ENCODE measurements around the gene ZMYND10.
"Not testable (repeated sequence)": the region's sequence is repeated elsewhere in the genome, so short reads cannot be mapped to it uniquely, and the experiment has no call there.

ZMYND10 gene

DNA sequence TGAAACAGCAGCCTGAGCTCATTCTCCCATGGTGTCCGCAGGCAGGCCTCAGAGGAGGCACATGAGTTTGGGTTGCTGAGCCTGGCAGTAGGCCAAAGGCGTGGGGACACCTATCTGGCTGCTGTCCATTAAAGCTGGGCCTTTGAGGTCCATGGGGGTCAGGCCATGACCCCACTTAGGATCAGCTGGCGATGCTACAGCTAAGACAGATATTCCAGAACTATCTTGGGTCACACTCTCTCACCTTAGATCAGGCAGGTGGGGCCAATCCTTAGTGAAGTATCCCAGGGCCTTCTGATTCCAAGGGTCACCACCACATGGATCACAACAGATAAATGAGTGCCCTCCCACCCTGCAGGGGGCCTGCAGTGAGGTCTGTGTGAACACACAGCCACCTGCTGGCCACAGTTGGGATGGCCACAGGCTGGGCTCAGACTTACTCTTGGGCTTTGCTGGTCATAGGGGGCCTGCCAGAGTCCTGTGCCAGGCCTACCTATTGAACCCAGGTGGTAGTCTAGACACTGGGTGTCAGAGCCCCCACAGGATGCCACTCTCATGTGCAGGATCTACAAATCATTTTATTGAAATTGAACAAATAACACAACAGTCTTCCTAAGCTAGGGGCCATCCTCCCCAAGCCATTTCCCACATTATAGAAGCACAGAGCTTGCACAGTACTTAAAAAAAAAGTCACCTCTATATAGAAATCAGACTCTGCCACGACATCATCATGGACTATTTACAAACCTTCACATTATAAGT is 21.0 kb downstream of the ZMYND10 start:
- peak; percentile 33 to 61 for DNase-seq

DNA sequence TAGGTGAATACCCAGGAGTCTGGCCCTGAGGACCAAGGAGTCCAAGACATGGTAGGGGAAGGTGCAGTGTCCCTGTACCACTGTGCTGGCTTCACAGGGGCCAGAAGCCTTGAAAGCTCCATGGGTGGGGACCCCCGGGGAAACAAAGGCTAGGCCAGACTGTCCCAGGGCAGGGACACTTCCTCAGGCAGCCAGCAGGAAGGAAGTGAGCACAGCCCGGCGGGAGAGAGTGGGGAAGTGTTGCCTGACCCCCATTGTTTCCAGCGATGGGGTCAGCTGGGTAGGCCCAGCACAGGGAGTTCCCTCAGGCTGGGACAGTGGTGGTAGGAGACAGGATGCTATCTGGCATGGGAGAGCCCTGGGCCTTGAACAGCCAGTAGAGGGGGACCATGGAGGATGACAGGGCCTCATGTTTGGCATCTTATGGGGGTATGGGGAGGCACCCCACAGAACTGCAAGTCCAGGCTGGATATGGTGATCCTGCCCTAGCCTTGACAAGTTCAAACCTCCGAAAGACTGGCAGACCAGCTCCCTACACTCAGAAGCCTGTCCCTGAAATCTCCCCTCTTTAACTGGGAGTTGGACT is 21.8 kb downstream of the ZMYND10 start:
- no peak for DNase-seq

DNA sequence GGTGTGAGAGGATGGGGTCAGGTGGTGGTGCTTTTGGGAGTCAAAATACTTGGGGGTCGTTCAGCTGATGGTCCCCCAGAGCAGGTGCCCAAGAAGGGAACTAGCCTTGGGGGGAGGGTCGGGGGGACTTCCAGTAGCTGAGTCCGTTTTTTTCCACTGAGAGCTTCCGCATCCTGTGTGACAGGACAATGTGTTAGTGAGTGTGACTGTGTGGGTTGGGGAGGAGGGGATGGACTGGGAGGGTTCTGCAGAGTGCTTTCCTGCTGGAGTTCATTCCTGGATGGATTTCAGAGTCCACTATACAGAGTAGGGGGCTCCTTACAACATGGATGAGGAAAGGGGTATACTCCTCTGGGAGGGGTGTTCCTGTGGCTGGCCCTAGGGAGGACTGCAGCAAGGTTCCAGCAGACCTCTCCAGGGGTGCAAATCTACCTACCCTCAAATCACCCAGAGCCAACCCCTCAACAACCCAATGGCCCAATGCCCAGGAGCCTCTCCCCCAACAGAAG is 22.4 kb downstream of the ZMYND10 start:
- no peak for DNase-seq

DNA sequence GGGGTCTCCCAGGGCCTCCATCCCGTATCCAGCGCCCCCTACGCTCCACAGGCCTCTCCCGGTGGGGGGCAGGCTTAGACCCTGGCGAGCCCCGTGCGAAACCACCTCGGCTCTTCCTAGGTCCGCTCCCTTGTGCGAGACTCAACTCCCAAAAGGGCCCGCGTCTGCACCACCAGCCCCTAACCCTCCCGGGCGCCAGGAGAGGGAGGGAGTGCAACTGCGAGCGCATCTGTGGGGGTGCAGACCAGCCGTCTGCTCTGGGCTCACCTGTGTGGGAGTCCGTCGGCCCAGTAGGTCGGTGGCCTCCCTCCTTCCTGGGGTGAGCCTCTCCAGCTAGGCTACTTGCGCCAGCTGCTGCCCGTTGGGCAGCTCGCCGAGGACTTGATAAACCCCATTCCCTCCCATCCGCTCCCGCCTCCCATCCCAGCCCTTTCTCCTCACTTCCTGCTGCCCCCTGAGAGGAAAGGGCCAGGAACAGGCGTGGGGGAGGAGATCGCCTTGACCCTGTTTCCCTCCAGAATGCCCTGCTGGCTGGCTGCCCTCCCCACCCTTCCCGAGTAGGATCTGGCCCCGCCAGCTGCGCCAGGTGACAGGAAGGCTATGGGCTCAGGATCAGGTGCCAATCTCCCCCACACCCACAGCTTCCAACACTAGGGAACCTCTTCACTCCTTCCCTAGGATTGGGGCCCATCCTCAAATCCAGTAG is 23.0 kb downstream of the ZMYND10 start, which contains the start of gene HYAL2:
TSS of gene HYAL2 (minus strand) at position 360 of the 706 bp plus-strand sequence. CDS start 2,256 bp downstream, outside the sequence.
- no peak for DNase-seq

DNA sequence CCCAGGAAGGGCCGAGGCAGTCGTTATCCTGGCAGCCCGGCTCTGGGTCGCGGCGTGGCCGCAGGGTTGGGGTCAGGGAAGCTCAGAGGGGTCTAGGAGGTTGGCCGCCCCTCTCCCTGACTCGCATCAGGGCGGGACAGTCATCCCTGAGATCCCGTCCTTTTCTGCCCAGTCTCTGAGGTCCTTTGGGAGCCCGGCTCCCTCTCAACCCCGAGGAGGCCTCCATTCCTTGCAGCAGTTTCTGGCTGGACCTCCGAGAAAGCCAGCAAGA is 23.5 kb downstream of the ZMYND10 start:
- no peak for DNase-seq

DNA sequence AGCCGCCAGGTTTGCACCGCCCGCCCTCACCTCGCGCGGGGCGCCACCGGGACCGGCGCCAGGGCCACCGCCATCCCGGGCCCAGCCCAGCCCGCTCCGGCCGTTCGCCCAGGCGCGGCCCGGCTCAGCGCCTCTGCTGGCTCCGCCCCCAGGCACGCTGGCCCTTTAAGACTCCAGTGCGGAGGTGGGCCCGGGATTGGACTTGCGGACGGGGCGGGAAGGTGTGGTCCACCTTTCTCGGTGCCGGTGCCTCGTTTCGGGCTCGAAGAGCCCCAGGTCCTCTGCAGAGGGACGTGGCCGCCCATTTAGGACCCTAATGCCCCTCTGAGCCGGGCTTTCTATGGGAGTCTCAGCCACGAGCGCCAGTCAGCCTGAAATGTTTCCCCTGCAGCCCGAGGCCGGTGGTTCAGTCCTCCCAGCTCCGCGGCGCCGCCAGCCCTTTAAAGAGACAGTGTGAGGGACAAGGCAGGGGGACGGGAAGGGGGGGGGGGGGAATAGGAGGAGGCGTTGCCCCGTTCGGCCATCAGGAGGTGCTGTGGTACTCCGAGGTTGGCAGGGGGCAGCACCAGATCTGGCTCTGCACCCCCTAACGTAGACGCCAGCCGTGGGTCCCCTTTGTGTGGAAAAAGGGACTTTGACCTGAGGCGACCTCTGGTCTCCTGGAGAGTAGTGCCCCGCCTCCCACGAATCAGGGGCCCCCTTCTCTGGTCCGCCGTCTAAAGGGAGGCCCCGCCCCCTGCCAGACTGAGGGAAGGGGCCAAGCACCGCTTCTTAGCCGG is 24.0 kb downstream of the ZMYND10 start:
- DNase-seq: no peak

DNA sequence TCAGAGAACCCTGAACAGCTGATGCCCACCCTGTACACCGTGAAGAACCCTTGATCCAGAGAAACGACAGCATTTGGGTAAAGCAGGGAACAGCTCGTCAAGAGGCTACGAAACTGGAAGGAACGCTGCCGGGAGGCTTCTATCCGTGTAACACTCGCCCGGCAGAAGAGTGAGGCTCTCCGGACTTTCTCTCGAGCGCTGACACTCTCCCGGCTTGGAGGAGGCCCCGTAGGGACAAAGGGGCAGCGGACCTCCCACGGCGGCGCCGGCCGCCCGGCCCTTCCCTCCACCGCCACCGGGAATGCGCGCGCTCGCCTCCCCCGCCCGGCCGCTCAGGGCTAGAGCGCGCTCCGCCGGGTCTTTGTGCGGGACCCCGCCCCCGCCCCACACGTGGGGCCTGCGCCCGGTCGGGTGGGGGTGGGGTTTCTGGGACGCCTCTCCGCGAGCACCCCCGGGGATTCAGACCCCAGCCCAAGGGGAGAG is 24.6 kb downstream of the ZMYND10 start:
- no peak for DNase-seq

DNA sequence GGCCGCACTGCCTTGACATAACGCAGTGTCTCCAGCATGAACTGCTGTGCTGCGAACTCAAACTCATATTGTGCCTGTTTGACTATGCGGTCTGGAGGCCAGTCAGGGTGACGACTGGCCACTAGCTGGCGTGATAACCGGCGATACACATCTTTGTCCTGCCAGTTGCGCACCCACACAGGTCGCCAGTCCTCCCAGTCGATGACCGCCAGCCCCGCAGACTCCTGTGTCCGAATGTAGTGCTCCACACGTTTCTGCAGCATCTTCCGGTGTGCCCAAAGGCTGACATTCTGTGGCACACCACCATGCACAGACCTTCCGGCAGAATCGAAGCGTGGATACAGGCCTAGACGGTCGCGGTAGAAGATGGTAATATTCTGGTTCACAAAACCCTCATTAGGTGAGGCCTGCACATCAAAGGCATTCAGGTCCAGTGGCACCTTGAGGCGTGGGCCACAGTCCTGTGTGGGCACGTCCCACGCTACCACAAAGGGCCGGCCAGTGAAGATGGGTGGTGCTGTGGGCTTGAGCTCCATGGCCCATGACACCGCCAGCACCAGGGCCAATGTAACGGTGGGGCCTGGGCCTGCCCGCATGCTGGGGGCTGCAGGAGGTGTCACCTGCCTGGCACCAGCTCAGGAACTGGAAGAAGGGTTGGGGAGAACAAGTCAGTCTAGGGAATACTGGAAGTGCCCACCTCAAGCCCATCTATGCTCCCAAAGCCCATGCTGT is 25.5 kb downstream of the ZMYND10 start:
- no peak for DNase-seq

DNA sequence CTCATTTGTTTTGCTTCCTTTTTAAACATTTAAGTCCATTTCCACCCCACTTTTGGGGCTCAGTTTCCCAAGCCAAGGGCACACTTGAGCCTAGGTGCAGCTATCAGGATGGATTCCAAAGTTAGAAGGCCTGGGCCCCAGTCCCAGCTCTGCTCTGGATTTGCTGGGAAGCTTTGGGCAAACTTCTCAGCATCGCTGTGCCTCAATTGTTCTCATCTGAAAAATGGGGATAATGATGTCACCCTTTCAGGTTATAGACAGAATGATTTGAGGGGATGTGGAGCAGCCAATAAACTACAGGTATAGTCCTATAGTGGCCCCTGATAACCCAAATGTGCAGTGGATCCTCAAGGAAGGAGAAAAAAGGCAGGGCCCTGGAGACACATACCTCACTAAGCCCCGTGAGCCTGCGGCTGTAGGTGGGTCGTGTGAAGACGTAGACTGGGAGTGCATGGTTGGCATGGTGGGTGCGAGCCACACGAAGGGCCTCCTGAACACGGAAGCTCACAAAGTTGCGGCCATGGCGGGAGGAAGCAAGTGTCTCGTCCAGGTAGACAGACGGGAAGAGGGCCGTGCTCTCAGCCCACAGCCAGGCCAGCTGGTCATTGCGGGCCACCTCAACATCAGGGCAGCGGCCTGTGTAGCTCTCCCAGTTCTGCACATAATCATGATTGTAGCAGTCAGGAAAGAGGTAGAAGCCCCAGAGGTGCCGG is 26.2 kb downstream of the ZMYND10 start:
- DNase-seq: no peak

DNA sequence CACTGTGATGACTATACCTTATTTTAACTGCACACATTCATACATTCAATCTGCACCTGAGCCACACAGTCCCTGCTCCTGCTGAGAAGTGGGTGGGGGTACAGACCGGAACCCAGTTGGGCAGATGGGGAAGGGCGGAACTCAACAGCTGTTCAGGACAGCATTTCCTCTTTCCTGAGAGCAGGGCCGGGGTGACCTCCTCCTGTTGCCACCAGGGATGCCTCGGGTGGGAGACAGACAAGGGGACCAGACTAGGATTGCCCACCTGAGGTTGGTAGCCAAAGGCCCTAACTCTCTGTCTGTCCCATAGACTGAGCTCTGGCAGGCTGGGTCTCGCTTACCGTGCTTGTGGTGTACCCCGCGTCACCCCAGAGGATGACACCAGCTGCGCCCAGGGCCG is 26.9 kb downstream of the ZMYND10 start:
- DNase-seq: no peak

DNA sequence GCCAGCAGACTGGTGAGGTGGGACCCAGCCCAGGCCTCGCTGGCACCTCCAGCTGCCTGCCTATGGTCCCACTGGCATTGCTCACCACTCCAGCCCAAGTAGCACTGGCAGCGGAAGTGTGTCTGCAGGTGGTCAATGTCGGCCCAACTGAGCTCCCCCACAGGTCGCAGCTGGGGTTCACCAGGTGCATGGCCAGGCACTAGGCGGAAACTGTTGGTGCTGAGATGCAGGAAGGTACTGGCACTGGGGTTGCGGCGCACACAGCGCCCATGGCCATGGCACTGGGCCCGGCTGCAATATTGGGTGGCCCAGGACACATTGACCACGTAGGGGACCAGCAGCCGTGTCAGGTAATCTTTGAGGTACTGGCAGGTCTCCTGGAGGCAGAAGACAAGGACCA is 27.4 kb downstream of the ZMYND10 start:
- no peak for DNase-seq

DNA sequence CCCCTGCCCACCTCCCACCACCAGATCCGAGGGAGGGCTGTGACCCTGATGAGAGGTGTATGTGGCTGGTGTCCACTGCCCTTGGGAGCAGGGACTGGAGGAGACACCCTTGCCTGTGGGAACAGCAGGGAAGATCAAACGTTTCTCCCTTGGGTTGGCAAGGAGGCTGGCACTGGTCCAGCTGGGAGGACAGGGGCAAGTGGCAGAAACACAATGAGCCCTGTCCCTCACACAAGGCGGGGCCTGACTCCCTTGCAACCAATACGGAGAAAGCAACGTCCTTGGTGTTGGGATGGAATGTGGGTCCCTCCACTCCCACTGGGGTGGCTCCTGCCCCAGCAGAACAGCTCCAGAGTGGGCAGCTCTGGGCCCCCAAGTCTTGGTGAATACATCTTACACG is 28.2 kb downstream of the ZMYND10 start:
- DNase-seq: no peak

DNA sequence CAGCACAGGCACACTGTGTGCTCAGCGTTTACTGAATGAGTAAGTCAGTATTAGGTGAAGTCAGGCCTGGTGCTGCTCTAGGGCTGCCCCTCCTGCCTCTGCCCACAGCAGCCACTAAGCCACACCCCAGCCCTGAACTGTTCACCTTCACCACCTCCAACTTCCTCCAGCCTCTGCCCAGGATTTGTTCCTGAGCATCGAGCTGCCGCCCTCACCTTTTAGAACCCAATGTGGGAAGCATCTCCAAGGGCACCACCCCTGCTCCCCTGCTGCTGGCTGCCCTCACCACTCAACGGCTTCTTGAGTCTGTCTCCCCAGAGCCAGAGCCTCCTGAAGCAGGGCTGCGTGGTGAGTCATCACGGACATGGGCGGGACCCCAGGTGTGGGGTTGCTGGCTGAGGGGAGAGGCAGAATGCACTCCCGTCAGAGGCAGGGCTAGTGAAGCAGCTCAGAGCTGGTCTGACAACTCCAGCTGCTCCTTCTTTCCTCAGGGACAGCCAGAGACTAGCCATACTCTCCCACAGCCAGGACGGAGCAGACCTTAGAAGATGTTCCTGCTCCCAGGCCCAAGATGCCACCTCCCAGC is 28.8 kb downstream of the ZMYND10 start:
- no peak for DNase-seq

DNA sequence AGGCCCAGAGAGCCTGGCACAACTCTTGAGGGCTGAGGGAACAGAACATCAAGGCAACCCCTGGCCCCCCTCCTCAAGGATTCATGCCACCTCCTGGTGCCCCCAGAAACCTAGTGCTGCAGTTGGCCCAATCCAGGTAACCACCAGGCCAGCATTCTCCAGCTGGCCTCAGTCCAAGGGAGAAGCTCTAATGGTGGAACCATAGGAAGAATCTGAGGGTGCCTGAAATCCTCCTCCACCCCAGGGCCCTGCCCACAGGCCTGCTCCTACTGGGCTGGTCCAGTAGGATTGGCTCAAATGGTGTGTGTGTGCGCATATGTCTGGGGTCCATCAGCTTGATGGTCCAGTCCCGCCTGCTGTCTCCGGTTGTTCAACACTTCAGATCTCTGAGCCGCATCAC is 30.7 kb downstream of the ZMYND10 start:
- DNase-seq: no peak

DNA sequence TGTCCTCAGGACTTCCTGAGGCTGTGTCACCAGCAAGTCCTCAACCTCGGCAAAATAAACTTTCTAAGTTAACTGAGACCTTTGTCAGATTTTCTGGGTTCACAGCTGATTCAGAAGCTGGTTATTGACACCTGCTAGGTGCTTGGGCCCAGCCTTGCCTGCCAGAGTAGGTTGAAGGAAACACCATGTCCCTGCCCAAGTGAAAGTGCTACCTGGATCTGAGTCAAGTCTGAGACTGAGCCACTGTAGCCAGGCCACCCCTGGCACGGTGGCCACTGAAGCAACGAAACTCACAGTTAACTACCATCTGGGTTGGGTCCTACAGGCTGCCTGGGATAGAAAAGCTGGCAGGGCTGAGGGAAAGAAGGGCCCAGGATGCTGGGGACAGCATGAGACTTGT is 31.2 kb downstream of the ZMYND10 start:
- DNase-seq: no peak

DNA sequence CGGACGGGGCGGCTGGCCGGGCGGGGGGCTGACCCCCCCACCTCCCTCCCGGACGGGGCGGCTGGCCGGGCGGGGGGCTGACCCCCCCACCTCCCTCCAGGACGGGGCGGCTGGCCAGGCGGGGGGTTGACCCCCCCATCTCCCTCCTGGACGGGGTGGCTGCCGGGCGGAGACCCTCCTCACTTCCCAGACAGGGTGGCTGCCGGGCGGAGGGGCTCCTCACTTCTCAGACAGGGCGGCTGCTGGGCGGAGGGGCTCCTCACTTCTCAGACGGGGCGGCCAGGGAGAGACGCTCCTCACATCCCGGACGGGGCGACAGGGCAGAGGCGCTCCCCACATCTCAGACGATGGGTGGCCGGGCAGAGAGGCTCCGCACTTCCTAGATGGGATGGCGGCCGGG is 33.5 kb downstream of the ZMYND10 start:
- not testable (repeated sequence) for DNase-seq

DNA sequence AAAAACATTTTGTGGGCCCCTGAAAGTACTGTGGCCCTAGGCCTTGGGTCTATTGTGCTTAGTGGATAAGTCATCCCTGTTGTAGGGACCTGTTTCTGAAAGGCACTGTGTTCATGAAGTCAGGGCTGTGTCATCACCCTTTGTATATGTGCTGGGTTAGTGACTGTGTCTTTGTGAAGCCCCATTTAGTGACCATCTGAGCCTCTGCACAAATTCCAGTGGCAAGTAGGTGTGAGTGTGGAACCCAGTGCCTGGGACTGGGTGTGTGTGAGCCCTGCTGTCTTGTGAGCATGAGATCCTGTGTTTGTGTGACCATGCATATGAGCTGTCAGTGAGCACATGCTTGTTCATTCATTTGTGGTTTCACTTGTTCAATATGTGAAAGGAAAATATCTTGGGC is 40.9 kb downstream of the ZMYND10 start:
- DNase-seq: no peak

DNA sequence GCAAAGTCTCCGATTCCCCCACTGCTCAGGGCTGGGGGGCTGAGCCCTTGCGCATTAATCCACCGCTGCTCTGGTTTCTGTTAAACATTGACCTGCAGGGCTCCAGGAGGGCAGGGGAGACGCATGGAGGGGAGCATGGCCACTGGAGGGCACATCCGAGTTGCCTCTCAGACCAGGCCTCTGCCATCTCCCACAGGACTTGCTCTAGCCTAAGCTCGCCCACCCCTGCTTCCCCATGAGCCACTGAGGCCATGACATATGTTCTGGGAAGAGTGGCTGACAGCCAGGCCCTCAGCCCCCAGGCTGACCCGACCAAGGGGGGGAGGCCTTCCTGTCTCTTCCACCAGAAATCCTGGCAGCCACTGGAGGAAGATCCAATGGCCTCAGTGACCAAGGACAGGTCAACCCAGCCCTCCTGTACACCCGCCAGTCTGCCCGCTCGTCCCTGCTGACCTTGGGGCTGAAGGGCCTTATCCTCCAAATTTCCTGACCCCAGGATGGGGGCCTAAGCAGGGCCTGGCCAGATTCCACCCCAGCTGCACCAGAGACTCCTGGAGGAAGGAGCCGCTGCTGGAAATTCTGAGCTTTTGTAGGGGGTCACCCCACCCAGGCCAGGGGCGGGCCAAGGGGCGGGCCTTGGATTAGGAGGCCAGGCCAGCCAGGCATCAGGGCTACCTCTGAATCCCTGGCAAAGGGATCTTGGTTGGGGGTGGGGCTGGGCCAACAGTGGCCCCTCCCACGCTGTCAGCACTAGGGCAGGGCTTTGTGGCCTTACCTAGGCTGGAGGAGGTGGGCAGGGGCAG is 42.3 kb downstream of the ZMYND10 start, which contains the start of gene HYAL1:
TSS of gene HYAL1 (minus strand) at position 562 of the 803 bp plus-strand sequence. CDS start 618 bp downstream, outside the sequence.
- DNase-seq: no peak

DNA sequence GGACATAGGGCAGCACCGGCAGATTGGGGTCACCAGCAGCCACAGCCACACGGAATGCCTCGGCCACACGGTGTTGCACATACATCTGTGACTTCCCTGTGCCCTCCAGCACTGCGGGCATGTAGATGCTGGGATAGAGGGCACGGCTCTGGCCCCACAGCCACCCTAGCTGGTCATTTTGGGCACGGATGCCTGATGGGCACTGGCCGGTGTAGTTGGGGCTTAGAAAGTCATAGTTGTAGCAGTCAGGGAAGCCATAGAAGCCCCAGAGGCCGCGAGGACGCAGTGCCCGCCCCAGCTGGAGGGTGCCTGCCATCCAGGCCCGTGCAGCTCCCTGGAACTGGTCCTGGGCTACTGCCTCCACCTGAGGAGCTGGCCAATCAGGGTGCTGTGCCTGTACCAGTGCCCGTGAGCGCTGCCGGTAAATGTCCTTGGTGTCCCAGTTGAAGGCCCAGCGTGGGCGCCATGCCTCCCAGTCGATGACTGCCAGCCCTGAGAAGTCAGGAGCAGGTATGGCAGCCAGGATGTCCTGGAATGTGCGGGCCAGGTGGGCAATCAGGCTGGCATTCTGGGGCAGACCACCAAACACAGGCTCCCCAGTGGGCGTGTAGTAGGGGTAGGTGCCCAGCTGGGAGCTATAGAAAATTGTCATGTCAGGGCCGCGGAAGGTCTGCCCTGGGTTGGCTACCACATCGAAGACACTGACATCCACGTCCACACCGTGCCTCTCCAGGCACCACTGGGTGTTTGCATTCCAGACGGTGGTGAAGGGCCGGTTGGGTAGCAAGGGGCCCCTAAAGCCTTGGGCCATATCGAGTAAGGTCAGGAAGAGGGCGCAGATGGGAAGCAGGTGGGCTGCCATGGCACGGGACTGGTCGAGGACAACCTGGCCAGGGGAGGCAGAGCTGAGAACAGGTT is 43.2 kb downstream of the ZMYND10 start:
- DNase-seq: no peak
